H1 (cell line): ENCODE measurements around the gene F10. TPM values are rescaled to one million over a fixed set of nuclear protein-coding genes. Genes with fewer than 3 reads are reported as not detected.

Source experiments
- CTCF ChIA-PET: fragments of 300-600 bp; sonication (Branson Sonifier 250); formaldehyde crosslinking; loops from one replicate; lab custom pipeline; 2021; ENCODE audit not compliant: partially characterized antibody; lab: Charles Lee
- POLR2A ChIA-PET: fragments of 300-600 bp; sonication (Branson Sonifier 250); formaldehyde crosslinking; loops from one replicate; lab custom pipeline; 2021; ENCODE audit warnings: inconsistent platforms; ENCODE audit not compliant: partially characterized antibody; lab: Charles Lee
- DNase-seq, 2 experiments: peaks; one replicate each; pipeline versions ENCODE4 v3.0.0 to v3.0.0-alpha.2; 2010 to 2022; ENCODE audit warnings: low spot score in 2 of 2, low read depth in 1 of 2, mixed read lengths in 1 of 2
- FAIRE-seq: peaks from 2 replicates; lab custom pipeline; 2011; peaks lifted over from hg19 to GRCh38; lab: Jason Lieb, UNC
- H2AFZ ChIP-seq: 2 replicates; pipeline ENCODE4 v1.8.1; 2012; ENCODE audit warnings: low read length, inconsistent platforms
- H2AK5ac ChIP-seq: 2 replicates; pipeline ENCODE4 v1.6.1; 2013; ENCODE audit warnings: low read depth, low read length
- H2BK120ac ChIP-seq: replicated peaks from 2 replicates; pipeline ENCODE3; 2013; ENCODE audit warnings: low read depth, low read length, inconsistent platforms
- H2BK12ac ChIP-seq: 2 replicates; pipeline ENCODE4 v1.6.1; 2013; ENCODE audit warnings: low read depth, low read length
- H2BK15ac ChIP-seq: 2 replicates; pipeline ENCODE4 v1.6.1; 2013; ENCODE audit warnings: low read length
- H2BK20ac ChIP-seq: 2 replicates; pipeline ENCODE4 v1.6.1; 2013; ENCODE audit warnings: low read length
- H2BK5ac ChIP-seq: 2 replicates; pipeline ENCODE4 v1.6.1; 2013; ENCODE audit warnings: low read depth, low read length
- H3K14ac ChIP-seq: 2 replicates; pipeline ENCODE4 v1.6.1; 2013; ENCODE audit warnings: inconsistent platforms; ENCODE audit not compliant: insufficient read length
- H3K18ac ChIP-seq: 2 replicates; pipeline ENCODE4 v1.6.1; 2013; ENCODE audit warnings: low read length; ENCODE audit errors: extremely low read depth
- H3K23ac ChIP-seq: 2 replicates; pipeline ENCODE4 v1.6.1; 2013; ENCODE audit warnings: inconsistent platforms; ENCODE audit not compliant: insufficient read length
- H3K23me2 ChIP-seq: 2 replicates; pipeline ENCODE4 v1.6.1; 2013; ENCODE audit warnings: low read depth, low read length
- H3K27ac ChIP-seq: 2 replicates; pipeline ENCODE4 v1.6.1; 2011; ENCODE audit warnings: low read depth, low read length, inconsistent platforms
- H3K27me3 ChIP-seq, 4 experiments: replicated peaks in 1 of 4; 1 replicate in 1 of 4; 2 replicates in 3 of 4; pipeline versions ENCODE4 v1.6.1 to v1.8.1; 2011 to 2013; ENCODE audit warnings: low read length in 3 of 4, mild to moderate bottlenecking in 3 of 4, inconsistent platforms in 2 of 4, mixed read lengths in 2 of 4, moderate library complexity in 1 of 4; ENCODE audit not compliant: control insufficient read depth in 3 of 4, insufficient read depth in 3 of 4; ENCODE audit errors: extremely low read depth in 1 of 4
- H3K36me3 ChIP-seq, 4 experiments: 2 replicates each; pipeline versions ENCODE4 v1.6.1 to v1.8.1; 2011 to 2013; ENCODE audit warnings: mild to moderate bottlenecking in 4 of 4, low read length in 3 of 4, moderate library complexity in 2 of 4, control low read depth in 1 of 4, inconsistent platforms in 1 of 4; ENCODE audit not compliant: insufficient read depth in 4 of 4, control insufficient read depth in 2 of 4
- H3K4ac ChIP-seq: replicated peaks from 2 replicates; pipeline ENCODE3; 2013; ENCODE audit warnings: low read length, low read depth, mixed read lengths, inconsistent platforms; ENCODE audit not compliant: insufficient read length
- H3K4me1 ChIP-seq, 4 experiments: replicated peaks in 1 of 4; 1 replicate in 1 of 4; 2 replicates in 3 of 4; pipeline versions ENCODE4 v1.6.1 to v1.8.1; 2011 to 2013; ENCODE audit warnings: low read length in 3 of 4, inconsistent platforms in 2 of 4, mixed read lengths in 1 of 4; ENCODE audit not compliant: insufficient read depth in 4 of 4, control insufficient read depth in 3 of 4
- H3K4me2 ChIP-seq, 2 experiments: 2 replicates each; pipeline versions ENCODE4 v1.6.1 to v1.8.1; 2011 to 2013; ENCODE audit warnings: low read depth in 2 of 2, low read length in 2 of 2, control low read depth in 1 of 2, inconsistent platforms in 1 of 2, mild to moderate bottlenecking in 1 of 2; ENCODE audit not compliant: insufficient read depth in 1 of 2
- H3K4me3 ChIP-seq, 4 experiments: fragments of 200-600, 300-600 bp in 1 of 4; sonication (generic), shearing (Covaris generic), sonication (Bioruptor Twin) in 1 of 4; 2 replicates each; pipeline versions ENCODE4 v1.5.1 to v1.8.1; 2011 to 2016; ENCODE audit warnings: low read length in 4 of 4, low read depth in 3 of 4, control low read depth in 2 of 4, inconsistent platforms in 2 of 4, mild to moderate bottlenecking in 2 of 4, mixed read lengths in 1 of 4, moderate library complexity in 1 of 4; ENCODE audit not compliant: insufficient read depth in 2 of 4; ENCODE audit errors: extremely low read depth in 1 of 4
- H3K56ac ChIP-seq: replicated peaks from 2 replicates; pipeline ENCODE3; 2013; ENCODE audit warnings: low read depth, mild to moderate bottlenecking, mixed read lengths, low read length, inconsistent platforms; ENCODE audit not compliant: insufficient read length
- H3K79me1 ChIP-seq: 2 replicates; pipeline ENCODE4 v1.6.1; 2013; ENCODE audit warnings: low read depth, low read length, control low read depth
- H3K79me2 ChIP-seq, 2 experiments: 2 replicates each; pipeline versions ENCODE4 v1.6.1 to v1.8.1; 2012 to 2013; ENCODE audit warnings: low read length in 2 of 2, mild to moderate bottlenecking in 2 of 2, inconsistent platforms in 1 of 2; ENCODE audit not compliant: insufficient read depth in 2 of 2, control insufficient read depth in 1 of 2
- H3K9ac ChIP-seq, 4 experiments: replicated peaks in 1 of 4; 1 replicate in 1 of 4; 2 replicates in 3 of 4; pipeline versions ENCODE4 v1.6.1 to v1.8.1; 2011 to 2013; ENCODE audit warnings: low read depth in 3 of 4, low read length in 3 of 4, control low read depth in 2 of 4, mild to moderate bottlenecking in 2 of 4, moderate library complexity in 2 of 4, inconsistent platforms in 1 of 4; ENCODE audit errors: extremely low read depth in 1 of 4
- H3K9me3 ChIP-seq, 2 experiments: 2 replicates each; pipeline versions ENCODE4 v1.6.1 to v1.8.1; 2012 to 2013; ENCODE audit warnings: mild to moderate bottlenecking in 2 of 2, moderate library complexity in 2 of 2, control low read depth in 1 of 2, inconsistent platforms in 1 of 2, low read depth in 1 of 2, low read length in 1 of 2, mixed read lengths in 1 of 2; ENCODE audit not compliant: insufficient read depth in 2 of 2
- H4K20me1 ChIP-seq, 2 experiments: replicated peaks in 1 of 2; 2 replicates each; pipeline versions ENCODE3 to v1.8.1; 2011 to 2013; ENCODE audit warnings: inconsistent platforms in 2 of 2, low read length in 2 of 2, mild to moderate bottlenecking in 1 of 2; ENCODE audit not compliant: insufficient read depth in 2 of 2, control insufficient read depth in 1 of 2
- H4K5ac ChIP-seq: 2 replicates; pipeline ENCODE4 v1.6.1; 2013; ENCODE audit warnings: low read length, low read depth, mixed read lengths, inconsistent platforms; ENCODE audit not compliant: insufficient read length
- H4K8ac ChIP-seq: 2 replicates; pipeline ENCODE4 v1.8.0; 2013; ENCODE audit warnings: mild to moderate bottlenecking, moderate library complexity, low read length, inconsistent platforms; ENCODE audit not compliant: insufficient read depth; ENCODE audit errors: extremely low read depth
- H4K91ac ChIP-seq: replicated peaks from 2 replicates; pipeline ENCODE3; 2013; ENCODE audit warnings: low read length, mixed read lengths, inconsistent platforms; ENCODE audit not compliant: insufficient read length
- CHD1 ChIP-seq: IDR thresholded peaks from 2 replicates; pipeline ENCODE4 v1.6.1; 2012; ENCODE audit warnings: low read depth, low read length, improper control_type of control experiment
- E2F6 ChIP-seq: IDR thresholded peaks from 2 replicates; pipeline ENCODE4 v1.6.1; 2012; ENCODE audit warnings: inconsistent platforms
- GABPA ChIP-seq: IDR thresholded peaks from 2 replicates; pipeline ENCODE4 v1.6.1; 2011; ENCODE audit warnings: mild to moderate bottlenecking, low read length, moderate library complexity, borderline replicate concordance; ENCODE audit not compliant: insufficient read depth
- NANOG ChIP-seq: IDR thresholded peaks from 2 replicates; pipeline ENCODE4 v1.6.1; 2011; ENCODE audit warnings: low read length, low read depth, mild to moderate bottlenecking, inconsistent platforms; ENCODE audit not compliant: insufficient read depth, poor library complexity, severe bottlenecking
- PHF8 ChIP-seq: fragments of 200-600 bp; sonication (generic); conservative IDR thresholded peaks from 2 replicates; pipeline ENCODE4 v1.7.1; 2012; ENCODE audit warnings: low read depth, mild to moderate bottlenecking, inconsistent platforms, low read length, moderate library complexity
- POU5F1 ChIP-seq: IDR thresholded peaks from 2 replicates; pipeline ENCODE4 v1.6.1; 2011; ENCODE audit warnings: low read depth, mild to moderate bottlenecking, low read length, moderate library complexity
- SIN3A ChIP-seq, 2 experiments: IDR thresholded peaks in 1 of 2; conservative IDR thresholded peaks in 1 of 2; 2 replicates each; pipeline ENCODE4 v1.6.1; 2011 to 2012; ENCODE audit warnings: low read length in 2 of 2, improper control_type of control experiment in 1 of 2, low read depth in 1 of 2, mild to moderate bottlenecking in 1 of 2
- SP1 ChIP-seq: IDR thresholded peaks from 2 replicates; pipeline ENCODE4 v1.6.1; 2011; ENCODE audit warnings: low read depth, low read length
- SRF ChIP-seq: IDR thresholded peaks from 2 replicates; pipeline ENCODE4 v1.6.1; 2011; ENCODE audit warnings: mild to moderate bottlenecking, low read depth, low read length, moderate library complexity
- TAF1 ChIP-seq: IDR thresholded peaks from 2 replicates; pipeline ENCODE4 v1.6.1; 2011; ENCODE audit warnings: mild to moderate bottlenecking, low read depth, low read length
- YY1 ChIP-seq: IDR thresholded peaks from 2 replicates; pipeline ENCODE4 v1.6.1; 2011; ENCODE audit warnings: low read depth, mild to moderate bottlenecking, low read length
- WGBS, 2 experiments: shearing (Covaris generic) in 1 of 2; methylation state at CpG; one replicate each; pipeline versions ENCODE4 v1.1.6 to v1.1.7; 2013 to 2015; ENCODE audit warnings: low lambda C conversion rate in 2 of 2, mixed read lengths in 2 of 2, inconsistent platforms in 1 of 2, low coverage in 1 of 2, missing lambda C conversion rate in 1 of 2; ENCODE audit not compliant: insufficient replicate concordance in 2 of 2, insufficient coverage in 1 of 2, insufficient read length in 1 of 2; ENCODE audit errors: extremely low coverage in 1 of 2, missing lambda C conversion rate in 1 of 2; 5-methylcytosine and 5-hydroxymethylcytosine counted together
- polyA plus RNA-seq, 7 experiments: library from polyadenylated mRNA; depleted of rRNA in 3 of 7; stranded (reverse) in 5 of 7; unstranded in 2 of 7; fragments of >200 nt in 5 of 7; fragments of 200-250 nt in 2 of 7; gene quantifications; 1 replicate in 5 of 7; 2 replicates in 1 of 7; 4 replicates in 1 of 7; pipeline versions ENCODE4 v1.2.1 to v1.2.3, GENCODE V29; 2011 to 2013; ENCODE audit warnings: missing spikeins in 2 of 7, mixed read lengths in 2 of 7
- total RNA-seq: library from RNA; stranded (reverse); fragmentation: NEBNext Ultra II Directional; extraction: Animal tissue kit (Norgen Biotek cat#: 25700); gene quantifications from 2 replicates; pipeline ENCODE4 v1.2.1, GENCODE V29; 2021
- TF ChIP-seq, protein P1 (sequence below): IDR thresholded peaks from 2 replicates; pipeline ENCODE4 v1.6.1; 2012; ENCODE audit warnings: low read length, inconsistent platforms

F10 gene
- total and polyA plus RNA-seq, 2 of the 8 experiments (the other 6 are each of a cell fraction or from before 2014, with no cell fraction given): 2.0 to 4.2 TPM

DNA sequence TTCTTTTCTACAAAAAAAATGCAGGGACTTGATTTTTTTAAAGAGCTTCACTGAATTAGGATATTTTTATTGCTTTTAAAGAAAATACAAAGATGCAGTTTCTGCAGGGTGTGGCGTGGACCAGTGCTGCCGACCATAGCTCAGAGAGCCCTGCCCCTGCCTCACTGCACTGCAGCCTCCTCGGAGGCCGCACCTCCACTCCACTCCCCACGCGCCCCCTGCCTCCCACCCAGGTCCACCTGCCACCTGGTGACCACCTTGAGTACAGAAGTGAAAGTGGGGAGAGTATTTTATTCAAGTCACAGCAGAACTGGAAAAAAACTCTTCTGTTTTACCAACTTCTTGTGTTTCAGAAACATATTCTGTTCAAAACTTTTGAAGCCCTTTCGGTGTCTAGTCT is 24.9 kb upstream of the F10 start:
- H4K5ac ChIP-seq: no peak overlapping the region
- H3K4me2 ChIP-seq: no peak overlapping the region
- H3K56ac ChIP-seq: no peak overlapping the region
- no peak overlapping the region for H4K91ac ChIP-seq
- no peaks in the 10 kb centered on the region for H3K9me3 ChIP-seq
- no peak overlapping the region for H3K4ac ChIP-seq
- no peak overlapping the region for H3K9ac ChIP-seq
- H4K8ac ChIP-seq: no peak overlapping the region
- WGBS, 2 experiments: 89% methylated on average over 7 of the region's 7 CpGs; no CpG with 5 or more reads in 1 of the 2 experiments
- H3K4me1 ChIP-seq: no peaks in the 10 kb centered on the region; a peak in 1 of 7 replicates
- no peaks in the 10 kb centered on the region for H3K79me2 ChIP-seq
- H3K4me3 ChIP-seq: no peak overlapping the region
- no peak overlapping the region for H2BK15ac ChIP-seq
- H3K27me3 ChIP-seq: no peaks in the 10 kb centered on the region
- H3K36me3 ChIP-seq: no peaks in the 10 kb centered on the region; a peak in 1 of 8 replicates
- H2AFZ ChIP-seq: no peak overlapping the region
- ChIA-PET CTCF (interaction anchor here (1.0 to 3.5 kb wide), 3 partner anchors 10 to 27 kb away, joined by 4 to 30 read pairs (median 4); no protein-coding TSS in a partner anchor), POLR2A (no interaction called here)
- H2BK12ac ChIP-seq: no peak overlapping the region
- peaks cover 0 to 2% of the 10 kb centered on the region in 2 experiments for H4K20me1 ChIP-seq
- no peak for DNase-seq
- no peak overlapping the region for H2AK5ac ChIP-seq
- no peak for FAIRE-seq
- no peaks in the 10 kb centered on the region; the same call in 1 of the 2 replicates for H3K23me2 ChIP-seq
- H3K18ac ChIP-seq: no peak overlapping the region
- H3K79me1 ChIP-seq: no peaks in the 10 kb centered on the region; the same call in 1 of the 2 replicates
- no peak overlapping the region for H2BK20ac ChIP-seq
- no peak overlapping the region for H3K27ac ChIP-seq
- H2BK120ac ChIP-seq: no peak overlapping the region
- no peak overlapping the region for H3K14ac ChIP-seq
- H3K23ac ChIP-seq: no peak overlapping the region
- H2BK5ac ChIP-seq: no peak overlapping the region
- TF ChIP-seq GABPA (no peak), SIN3A (conservative IDR thresholded peaks at IDR 0.05 in 1 of 2, IDR thresholded peaks at IDR 0.05 in 1 of 2; ENCODE audit: low read depth in 1 of 2, low read length in 2 of 2) (no peak), NANOG (no peak), TAF1 (no peak), SRF (no peak), PHF8 (no peak), E2F6 (no peak), SP1 (no peak), YY1 (no peak), CHD1 (no peak), POU5F1 (no peak)
- TF ChIP-seq, protein P1, sequence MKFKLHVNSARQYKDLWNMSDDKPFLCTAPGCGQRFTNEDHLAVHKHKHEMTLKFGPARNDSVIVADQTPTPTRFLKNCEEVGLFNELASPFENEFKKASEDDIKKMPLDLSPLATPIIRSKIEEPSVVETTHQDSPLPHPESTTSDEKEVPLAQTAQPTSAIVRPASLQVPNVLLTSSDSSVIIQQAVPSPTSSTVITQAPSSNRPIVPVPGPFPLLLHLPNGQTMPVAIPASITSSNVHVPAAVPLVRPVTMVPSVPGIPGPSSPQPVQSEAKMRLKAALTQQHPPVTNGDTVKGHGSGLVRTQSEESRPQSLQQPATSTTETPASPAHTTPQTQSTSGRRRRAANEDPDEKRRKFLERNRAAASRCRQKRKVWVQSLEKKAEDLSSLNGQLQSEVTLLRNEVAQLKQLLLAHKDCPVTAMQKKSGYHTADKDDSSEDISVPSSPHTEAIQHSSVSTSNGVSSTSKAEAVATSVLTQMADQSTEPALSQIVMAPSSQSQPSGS: no peak
